Raji (cell line): ENCODE results near the gene ALOXE3.

Source experiments
- POLR2A ChIP-seq: IDR thresholded peaks from 2 replicates; pipeline ENCODE4 v1.6.1; 2011; ENCODE audit warnings: low read depth, low read length, control low read depth; ENCODE audit not compliant: insufficient read depth

Gene ALOXE3

DNA sequence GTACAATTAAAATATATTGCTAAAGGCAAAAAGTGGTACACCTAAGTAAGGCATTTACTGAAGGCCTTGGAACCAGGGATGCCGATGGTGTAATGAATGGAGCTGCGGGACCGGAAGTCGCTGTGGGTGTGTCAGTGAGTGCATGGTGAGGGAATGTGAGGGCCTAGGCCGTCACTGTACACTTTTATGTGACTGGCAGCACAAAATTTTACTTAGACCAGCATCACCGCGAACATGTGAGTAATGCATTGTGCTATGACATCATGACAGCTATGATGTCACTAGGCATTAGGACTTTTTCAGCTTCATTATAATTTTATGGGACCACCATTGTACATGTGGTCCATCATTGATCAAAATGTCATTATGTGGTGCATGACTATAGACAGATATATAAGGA is 64.7 kb downstream of the ALOXE3 start:
- no peak for TF ChIP-seq POLR2A

GRCh38 chr17:8052256-8053252 is 65.8 kb downstream of the ALOXE3 start:
- TF ChIP-seq POLR2A, result no peak

- no peak for TF ChIP-seq POLR2A
Measured at GRCh38 chr17:8051831-8052230, 66.5 kb downstream of the ALOXE3 start.

DNA sequence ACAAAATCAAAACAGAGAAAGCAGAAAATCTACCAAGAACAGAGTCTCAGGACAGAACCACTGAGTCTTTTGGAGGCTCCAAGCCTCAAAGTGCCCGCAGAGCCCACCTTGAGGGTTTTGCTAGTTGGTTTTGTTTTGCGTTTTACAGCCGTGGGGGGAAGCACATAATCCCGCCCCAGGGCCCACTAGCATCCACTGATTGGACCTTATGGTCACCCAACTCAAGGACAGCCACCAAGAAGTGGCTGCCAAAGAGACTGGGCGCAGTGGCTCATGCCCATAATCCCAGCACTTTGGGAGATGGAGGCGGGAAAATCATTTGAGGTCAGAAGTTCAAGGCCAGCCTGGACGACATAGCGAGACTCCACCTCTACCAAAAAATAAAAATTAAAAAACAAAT is 69.6 kb downstream of the ALOXE3 start:
- TF ChIP-seq POLR2A, result no peak

GRCh38 chr17:8048236-8048635 is 70.1 kb downstream of the ALOXE3 start:
- TF ChIP-seq POLR2A, result no peak

DNA sequence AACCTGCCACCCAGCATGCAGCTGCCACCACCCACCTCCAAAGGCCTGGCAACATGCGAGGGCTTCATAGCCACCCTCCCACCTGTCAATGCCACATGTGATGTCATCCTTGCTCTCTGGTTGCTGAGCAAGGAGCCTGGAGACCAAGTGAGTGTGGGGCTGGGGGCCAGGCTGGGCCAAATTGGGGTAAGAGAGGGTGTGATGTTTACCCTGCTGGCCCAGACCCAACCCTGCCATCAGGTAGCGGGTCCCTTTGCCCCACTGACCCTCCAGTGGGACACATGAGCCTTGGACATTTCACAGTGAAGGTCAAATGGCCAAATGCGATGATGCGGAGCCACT is 70.6 kb downstream of the ALOXE3 start:
- TF ChIP-seq POLR2A, result no peak

DNA sequence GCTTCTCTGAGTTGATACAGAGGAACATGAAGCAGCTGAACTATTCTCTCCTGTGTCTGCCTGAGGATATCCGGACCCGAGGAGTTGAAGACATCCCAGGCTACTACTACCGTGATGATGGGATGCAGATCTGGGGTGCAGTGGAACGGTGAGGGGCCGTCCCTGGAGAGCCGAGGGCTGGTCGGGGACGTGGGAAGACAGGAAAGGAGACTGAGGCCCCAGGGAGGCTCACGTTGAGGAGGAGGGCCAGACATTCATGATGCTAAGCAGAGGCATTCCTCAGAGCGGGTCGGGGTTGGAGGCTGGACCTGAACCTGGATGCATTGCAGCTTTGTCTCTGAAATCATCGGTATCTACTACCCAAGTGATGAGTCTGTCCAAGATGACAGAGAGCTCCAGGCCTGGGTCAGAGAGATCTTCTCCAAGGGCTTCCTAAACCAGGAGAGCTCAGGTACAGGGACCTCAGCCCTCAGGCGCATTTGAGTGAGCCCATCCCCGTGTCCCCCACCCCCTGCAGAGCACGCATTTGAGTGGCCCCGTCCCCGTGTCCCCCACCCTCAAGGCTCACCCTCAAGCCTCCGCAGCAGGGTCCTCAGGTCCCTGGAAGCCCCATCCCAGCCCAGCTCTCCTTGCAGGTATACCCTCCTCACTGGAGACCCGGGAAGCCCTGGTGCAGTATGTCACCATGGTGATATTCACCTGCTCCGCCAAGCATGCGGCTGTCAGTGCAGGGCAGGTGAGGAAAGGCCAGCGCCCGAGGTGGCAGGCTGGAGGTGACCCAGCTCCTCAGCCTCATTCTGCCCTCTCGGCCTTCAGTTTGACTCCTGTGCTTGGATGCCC is 71.2 kb downstream of the ALOXE3 start:
- TF ChIP-seq POLR2A, result no peak

DNA sequence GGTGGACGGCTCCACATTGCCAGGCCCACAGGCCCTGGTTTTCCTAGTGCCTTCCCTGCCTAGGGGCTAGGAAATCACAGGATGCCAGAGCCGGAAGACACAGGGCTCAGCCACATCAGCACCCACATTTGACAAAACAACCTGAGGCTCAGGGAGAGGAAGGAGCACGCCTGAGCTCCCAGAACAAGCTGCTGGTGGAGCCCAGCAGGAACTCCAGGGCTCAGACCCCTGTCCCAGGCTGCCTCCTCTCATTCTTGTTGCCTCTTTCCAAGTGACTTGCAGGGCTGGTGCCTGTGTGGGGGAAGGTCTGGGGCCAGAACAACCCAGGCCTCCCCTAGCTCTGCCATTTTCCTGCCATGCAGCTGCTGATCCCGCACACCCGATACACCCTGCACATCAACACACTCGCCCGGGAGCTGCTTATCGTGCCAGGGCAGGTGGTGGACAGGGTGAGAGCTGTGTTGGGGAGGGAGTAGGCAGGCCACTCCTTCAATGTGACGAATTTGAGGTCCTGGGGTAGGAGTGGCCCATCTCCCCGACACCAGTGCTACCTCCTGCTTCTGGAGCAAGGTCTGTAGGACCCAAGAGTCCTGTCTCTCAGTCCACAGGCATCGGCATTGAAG is 71.9 kb downstream of the ALOXE3 start:
- no peak for TF ChIP-seq POLR2A
